Fibroblast of lung (primary cell): ENCODE results near the gene OR52N5.

Source experiments
- EZH2 ChIP-seq: IDR thresholded peaks from 2 replicates; pipeline ENCODE4 v1.5.1; 2012; ENCODE audit warnings: low read length, control low read depth, mild to moderate bottlenecking; ENCODE audit errors: missing control alignments
- TF ChIP-seq, protein P1 (sequence below), 2 donors: IDR thresholded peaks in 1 of 2; conservative IDR thresholded peaks in 1 of 2; 1 replicate in 1 of 2; 2 replicates in 1 of 2; pipeline ENCODE4 v1.5.1; 2011 to 2012; ENCODE audit warnings: low read length in 2 of 2, control low read depth in 1 of 2, inconsistent platforms in 1 of 2, low read depth in 1 of 2, mild to moderate bottlenecking in 1 of 2

DNA sequence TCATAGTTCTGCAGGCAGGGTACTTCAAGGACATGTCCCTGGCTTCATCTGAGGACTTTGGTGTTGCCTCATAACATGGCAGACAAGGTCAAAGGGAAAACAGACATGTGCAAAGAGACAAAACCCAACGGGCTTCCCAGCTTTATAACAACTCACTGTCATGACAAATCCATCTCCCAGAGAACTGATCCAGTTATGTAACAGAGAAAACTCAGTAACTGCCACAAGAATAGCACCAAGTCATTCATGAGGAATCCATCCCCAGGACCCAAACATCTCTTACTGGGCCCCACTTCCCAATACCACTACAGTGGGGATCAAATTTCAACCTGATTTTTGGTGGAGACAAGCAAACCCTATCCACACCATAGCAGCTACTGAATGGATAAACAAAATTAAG lies 16.1 kb downstream of the OR52N5 start:
- TF ChIP-seq, protein P1, sequence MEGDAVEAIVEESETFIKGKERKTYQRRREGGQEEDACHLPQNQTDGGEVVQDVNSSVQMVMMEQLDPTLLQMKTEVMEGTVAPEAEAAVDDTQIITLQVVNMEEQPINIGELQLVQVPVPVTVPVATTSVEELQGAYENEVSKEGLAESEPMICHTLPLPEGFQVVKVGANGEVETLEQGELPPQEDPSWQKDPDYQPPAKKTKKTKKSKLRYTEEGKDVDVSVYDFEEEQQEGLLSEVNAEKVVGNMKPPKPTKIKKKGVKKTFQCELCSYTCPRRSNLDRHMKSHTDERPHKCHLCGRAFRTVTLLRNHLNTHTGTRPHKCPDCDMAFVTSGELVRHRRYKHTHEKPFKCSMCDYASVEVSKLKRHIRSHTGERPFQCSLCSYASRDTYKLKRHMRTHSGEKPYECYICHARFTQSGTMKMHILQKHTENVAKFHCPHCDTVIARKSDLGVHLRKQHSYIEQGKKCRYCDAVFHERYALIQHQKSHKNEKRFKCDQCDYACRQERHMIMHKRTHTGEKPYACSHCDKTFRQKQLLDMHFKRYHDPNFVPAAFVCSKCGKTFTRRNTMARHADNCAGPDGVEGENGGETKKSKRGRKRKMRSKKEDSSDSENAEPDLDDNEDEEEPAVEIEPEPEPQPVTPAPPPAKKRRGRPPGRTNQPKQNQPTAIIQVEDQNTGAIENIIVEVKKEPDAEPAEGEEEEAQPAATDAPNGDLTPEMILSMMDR (conservative IDR thresholded peaks at IDR 0.05 in 1 of 2, IDR thresholded peaks at IDR 0.05 in 1 of 2; ENCODE audit: low read depth in 1 of 2, low read length in 2 of 2), result no peak
- TF ChIP-seq EZH2, result no peak
